GM12891 (cell line): ENCODE measurements around the gene MEF2D.

ENCODE experiments used
- PAX5 ChIP-seq: IDR thresholded peaks from 2 replicates; pipeline ENCODE4 v1.6.1; 2011; ENCODE audit warnings: low read length, moderate library complexity, mild to moderate bottlenecking; ENCODE audit not compliant: insufficient read depth, severe bottlenecking
- POLR2A ChIP-seq: IDR thresholded peaks from 2 replicates; pipeline ENCODE4 v1.6.1; 2011; ENCODE audit warnings: low read depth, low read length, control low read depth
- POLR2AphosphoS5 ChIP-seq: IDR thresholded peaks from 2 replicates; pipeline ENCODE4 v1.6.1; 2011; ENCODE audit warnings: low read depth, low read length, control low read depth
- TAF1 ChIP-seq: IDR thresholded peaks from 2 replicates; pipeline ENCODE4 v1.6.1; 2011; ENCODE audit warnings: low read depth, low read length, control low read depth

- TF ChIP-seq POLR2AphosphoS5 (no peak), POLR2A (no peak), TAF1 (no peak), PAX5 (no peak)
Observed at GRCh38 chr1:156497743-156498431, 2.7 kb downstream of the MEF2D start.
